HEK293T (cell line): ENCODE data around the gene TUG1.
A peak's percentile ranks its signal among the peaks of the same experiment; 100 is the strongest.

Source experiments
- CTCF ChIA-PET: fragments of 350-600 bp; formaldehyde crosslinking; extraction: SDS; loops from one replicate; lab custom pipeline; 2021; ENCODE audit warnings: antibody characterized with exemption, inconsistent platforms; lab: Yijun Ruan, JAX
- POLR2A ChIA-PET: fragments of 350-600 bp; formaldehyde crosslinking; extraction: SDS; loops from one replicate; lab custom pipeline; 2020; ENCODE audit warnings: antibody characterized with exemption, inconsistent platforms; lab: Yijun Ruan, JAX
- DNase-seq: peaks from one replicate; pipeline ENCODE4 v3.0.0; 2012; ENCODE audit warnings: mixed read lengths; ENCODE audit errors: extremely low spot score
- ARNT ChIP-seq: fragments of 450-650 bp; IDR thresholded peaks from 2 replicates; pipeline ENCODE4 v1.6.1; 2017; ENCODE audit warnings: mild to moderate bottlenecking
- BHLHE40 ChIP-seq: fragments of 450-650 bp; IDR thresholded peaks from 2 replicates; pipeline ENCODE4 v1.6.1; 2016; ENCODE audit warnings: mild to moderate bottlenecking, moderate library complexity, borderline replicate concordance
- CTBP1 ChIP-seq: fragments of 450-650 bp; IDR thresholded peaks from 2 replicates; pipeline ENCODE4 v1.6.1; 2016; ENCODE audit warnings: borderline replicate concordance
- ELF4 ChIP-seq: fragments of 450-650 bp; IDR thresholded peaks from 2 replicates; pipeline ENCODE4 v1.6.1; 2017; ENCODE audit warnings: antibody characterized with exemption
- FOXA1 ChIP-seq: fragments of 450-650 bp; IDR thresholded peaks from 2 replicates; pipeline ENCODE4 v1.6.1; 2016; ENCODE audit warnings: mild to moderate bottlenecking
- FOXK2 ChIP-seq: fragments of 450-650 bp; IDR thresholded peaks from 2 replicates; pipeline ENCODE4 v1.6.1; 2016; ENCODE audit warnings: mild to moderate bottlenecking
- FOXM1 ChIP-seq: fragments of 450-650 bp; IDR thresholded peaks from 2 replicates; pipeline ENCODE4 v1.6.1; 2017; ENCODE audit warnings: mild to moderate bottlenecking, borderline replicate concordance
- HDGF ChIP-seq: fragments of 450-650 bp; IDR thresholded peaks from 2 replicates; pipeline ENCODE4 v1.6.1; 2017; ENCODE audit warnings: antibody characterized with exemption, borderline replicate concordance
- L3MBTL2 ChIP-seq: fragments of 450-650 bp; conservative IDR thresholded peaks from 2 replicates; pipeline ENCODE4 v1.6.1; 2016; ENCODE audit warnings: mild to moderate bottlenecking
- LEF1 ChIP-seq: fragments of 450-650 bp; IDR thresholded peaks from 2 replicates; pipeline ENCODE4 v1.6.1; 2017; ENCODE audit warnings: mild to moderate bottlenecking, borderline replicate concordance
- NFRKB ChIP-seq: fragments of 450-650 bp; IDR thresholded peaks from 2 replicates; pipeline ENCODE4 v1.6.1; 2016; ENCODE audit warnings: mild to moderate bottlenecking, moderate library complexity
- SP1 ChIP-seq: fragments of 450-650 bp; IDR thresholded peaks from 2 replicates; pipeline ENCODE4 v1.6.1; 2017
- SUZ12 ChIP-seq: fragments of 450-650 bp; IDR thresholded peaks from 2 replicates; pipeline ENCODE4 v1.6.1; 2016; ENCODE audit warnings: mild to moderate bottlenecking
- TARDBP ChIP-seq: fragments of 450-650 bp; IDR thresholded peaks from 2 replicates; pipeline ENCODE4 v1.6.1; 2016
- ZNF384 ChIP-seq: fragments of 450-650 bp; IDR thresholded peaks from 2 replicates; pipeline ENCODE4 v1.6.1; 2016
- TF ChIP-seq, protein P1 (sequence below): fragments of 450-650 bp; IDR thresholded peaks from 2 replicates; pipeline ENCODE4 v1.6.1; 2016

The TUG1 gene

DNA sequence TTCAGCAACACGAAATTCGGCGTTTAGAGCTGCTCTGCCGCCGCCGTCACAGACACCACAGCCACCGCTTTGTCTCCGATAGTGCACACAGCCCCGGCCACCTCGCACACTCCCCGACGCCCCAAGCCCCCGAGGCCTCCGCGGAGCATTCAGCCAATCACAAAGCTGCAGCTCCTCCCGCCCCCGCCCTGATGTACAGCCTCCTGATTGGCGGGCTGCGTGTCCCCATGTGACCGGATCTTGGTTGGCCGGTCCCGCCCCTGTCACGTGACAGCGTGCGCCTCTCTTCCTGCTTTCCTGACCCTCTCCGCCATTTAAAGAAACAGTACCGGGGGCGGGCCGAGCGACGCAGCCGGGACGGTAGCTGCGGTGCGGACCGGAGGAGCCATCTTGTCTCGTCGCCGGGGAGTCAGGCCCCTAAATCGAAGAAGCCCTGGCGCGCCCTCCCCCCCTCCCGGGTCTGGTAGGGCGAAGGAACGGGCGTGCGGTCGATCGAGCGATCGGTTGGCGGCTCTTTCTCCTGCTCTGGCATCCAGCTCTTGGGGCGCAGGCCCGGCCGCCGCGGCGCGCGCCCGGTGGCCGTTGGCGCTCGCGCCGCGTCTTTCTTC lies at the start of gene TUG1:
Gene TUG1, plus strand, starts transcription at position 342 of the 608 bp plus-strand sequence.
- DNase-seq: peak; percentile 100
- CTCF ChIA-PET: interaction anchor here (1.7 kb wide), 1 partner anchor 114 kb away, joined by 6 read pairs; no protein-coding TSS in a partner anchor
- POLR2A ChIA-PET: interaction anchor here (0.9 to 3.4 kb wide), 27 partner anchors 10 to 377 kb away, joined by 3 to 47 read pairs (median 4); partner anchors contain the start of genes PATZ1, SELENOM and SMTN
- TF ChIP-seq, protein P1, sequence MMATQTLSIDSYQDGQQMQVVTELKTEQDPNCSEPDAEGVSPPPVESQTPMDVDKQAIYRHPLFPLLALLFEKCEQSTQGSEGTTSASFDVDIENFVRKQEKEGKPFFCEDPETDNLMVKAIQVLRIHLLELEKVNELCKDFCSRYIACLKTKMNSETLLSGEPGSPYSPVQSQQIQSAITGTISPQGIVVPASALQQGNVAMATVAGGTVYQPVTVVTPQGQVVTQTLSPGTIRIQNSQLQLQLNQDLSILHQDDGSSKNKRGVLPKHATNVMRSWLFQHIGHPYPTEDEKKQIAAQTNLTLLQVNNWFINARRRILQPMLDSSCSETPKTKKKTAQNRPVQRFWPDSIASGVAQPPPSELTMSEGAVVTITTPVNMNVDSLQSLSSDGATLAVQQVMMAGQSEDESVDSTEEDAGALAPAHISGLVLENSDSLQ: peak; percentile 94
- TF ChIP-seq ELF4 (peak; percentile 91), ZNF384 (no peak), FOXK2 (no peak), L3MBTL2 (peak; percentile 97)

DNA sequence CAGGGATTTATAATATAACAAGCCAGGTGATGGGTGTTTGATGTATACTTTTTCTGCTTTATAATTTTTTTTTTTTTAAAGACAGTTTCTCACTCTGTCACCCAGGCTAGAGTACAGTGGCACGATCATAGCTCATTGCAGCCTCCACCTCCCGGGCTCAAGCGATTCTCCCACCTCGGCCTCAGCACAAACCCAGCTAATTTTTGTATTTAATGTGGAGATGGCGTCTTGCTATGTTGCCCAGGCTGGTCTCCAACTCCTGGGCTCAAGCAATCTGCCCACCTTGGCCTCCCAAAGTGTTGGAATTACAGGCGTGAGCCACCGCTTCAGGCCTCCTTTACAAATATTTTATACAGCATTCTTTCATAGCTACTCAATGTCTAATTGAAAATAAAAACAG lies 49.1 kb upstream of the TUG1 start:
- no peak for DNase-seq
- POLR2A ChIA-PET: no interaction called here
- no peak for TF ChIP-seq FOXA1
- no peak for TF ChIP-seq FOXK2
- TF ChIP-seq BHLHE40: no peak
- CTCF ChIA-PET: interaction anchor here (0.6 to 1.6 kb wide), 10 partner anchors 10 to 377 kb away, joined by 3 to 9 read pairs (median 4); no protein-coding TSS in a partner anchor

DNA sequence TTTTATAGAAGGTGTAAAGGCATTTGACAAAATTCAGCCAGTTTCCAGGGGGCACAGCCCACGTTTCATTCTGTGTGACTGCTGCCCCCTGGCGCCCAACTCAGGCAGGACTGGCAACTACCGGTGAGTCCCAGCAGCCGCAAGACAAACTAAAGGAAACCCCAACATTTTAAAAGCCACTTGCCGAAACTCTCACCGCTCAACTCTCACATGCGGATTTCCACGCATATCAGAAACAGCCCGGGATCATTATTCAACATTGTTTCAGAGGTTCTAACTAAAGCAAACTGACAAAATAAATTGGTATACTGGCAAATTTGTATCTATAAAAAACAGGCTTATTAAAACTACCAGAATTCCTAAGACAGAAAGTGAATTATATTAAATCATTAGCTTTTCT lies 48.7 kb upstream of the TUG1 start:
- TF ChIP-seq TARDBP (no peak), ELF4 (no peak), SUZ12 (no peak), CTBP1 (no peak), NFRKB (no peak), ARNT (no peak), L3MBTL2 (no peak), ZNF384 (no peak; the same call in 1 of the 2 replicates), FOXM1 (no peak), BHLHE40 (no peak), LEF1 (no peak)
- TF ChIP-seq, protein P1: no peak
- DNase-seq: peak; percentile 85
- CTCF ChIA-PET: interaction anchor here (0.6 to 1.6 kb wide), 8 partner anchors 16 to 300 kb away, joined by 3 to 9 read pairs (median 4); no protein-coding TSS in a partner anchor
- POLR2A ChIA-PET: no interaction called here

DNA sequence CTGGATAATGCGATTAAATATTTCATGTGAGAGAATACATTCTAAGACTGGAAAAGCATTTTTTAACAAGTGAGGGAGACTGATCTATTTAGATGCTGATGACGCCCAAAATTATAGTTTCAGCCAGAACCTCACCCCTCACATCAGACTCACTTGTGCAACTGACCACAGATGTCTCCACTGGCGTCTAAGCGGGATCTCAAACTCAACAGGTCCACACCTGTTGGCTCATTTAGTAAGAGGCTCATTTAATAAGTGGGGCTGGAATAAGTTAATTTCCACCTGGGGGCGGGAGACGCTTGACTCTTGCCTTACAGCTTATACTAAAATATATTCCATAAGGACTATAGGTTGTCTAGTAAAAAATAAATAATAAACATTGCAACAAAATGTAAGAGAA lies 48.0 kb upstream of the TUG1 start:
- TF ChIP-seq SUZ12: no peak
- no peak for TF ChIP-seq BHLHE40
- no peak for TF ChIP-seq ELF4
- no peak for TF ChIP-seq NFRKB
- TF ChIP-seq LEF1: no peak
- TF ChIP-seq, protein P1: no peak
- no peak for TF ChIP-seq HDGF
- no peak for TF ChIP-seq FOXA1
- ChIA-PET POLR2A (no interaction called here), CTCF (interaction anchor here (0.6 kb wide), 1 partner anchor 158 kb away, joined by 3 read pairs; no protein-coding TSS in a partner anchor)
- no peak for DNase-seq

DNA sequence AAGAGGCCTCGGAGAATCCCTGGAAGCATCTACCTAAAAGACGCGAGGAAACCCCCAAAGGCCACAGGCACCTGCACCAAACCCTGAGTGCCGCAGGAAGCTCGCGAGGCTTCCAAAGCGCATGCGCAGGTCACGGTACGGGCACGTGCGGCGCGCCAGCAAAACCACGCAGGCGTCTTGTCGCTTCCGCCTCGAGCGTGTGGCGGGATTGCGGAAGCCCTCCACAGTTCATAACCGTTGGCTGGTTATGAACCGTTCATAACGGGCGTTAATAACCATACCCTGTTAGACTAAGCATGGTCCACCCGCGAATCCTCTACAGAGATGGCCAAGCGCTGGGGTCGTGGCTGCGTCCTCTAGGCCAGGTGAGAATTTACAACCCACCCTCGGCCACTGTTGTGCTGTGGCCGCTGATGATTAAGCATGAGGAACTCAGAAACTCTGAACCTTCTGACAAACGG lies 46.9 kb upstream of the TUG1 start:
- TF ChIP-seq NFRKB (no peak), L3MBTL2 (no peak), ZNF384 (no peak), ARNT (no peak), FOXA1 (no peak), ELF4 (no peak), FOXK2 (no peak), HDGF (no peak), SP1 (no peak), FOXM1 (no peak), SUZ12 (no peak), BHLHE40 (no peak), TARDBP (no peak), CTBP1 (no peak), LEF1 (no peak)
- TF ChIP-seq, protein P1: no peak
- ChIA-PET CTCF (no interaction called here), POLR2A (no interaction called here)
- no peak for DNase-seq

DNA sequence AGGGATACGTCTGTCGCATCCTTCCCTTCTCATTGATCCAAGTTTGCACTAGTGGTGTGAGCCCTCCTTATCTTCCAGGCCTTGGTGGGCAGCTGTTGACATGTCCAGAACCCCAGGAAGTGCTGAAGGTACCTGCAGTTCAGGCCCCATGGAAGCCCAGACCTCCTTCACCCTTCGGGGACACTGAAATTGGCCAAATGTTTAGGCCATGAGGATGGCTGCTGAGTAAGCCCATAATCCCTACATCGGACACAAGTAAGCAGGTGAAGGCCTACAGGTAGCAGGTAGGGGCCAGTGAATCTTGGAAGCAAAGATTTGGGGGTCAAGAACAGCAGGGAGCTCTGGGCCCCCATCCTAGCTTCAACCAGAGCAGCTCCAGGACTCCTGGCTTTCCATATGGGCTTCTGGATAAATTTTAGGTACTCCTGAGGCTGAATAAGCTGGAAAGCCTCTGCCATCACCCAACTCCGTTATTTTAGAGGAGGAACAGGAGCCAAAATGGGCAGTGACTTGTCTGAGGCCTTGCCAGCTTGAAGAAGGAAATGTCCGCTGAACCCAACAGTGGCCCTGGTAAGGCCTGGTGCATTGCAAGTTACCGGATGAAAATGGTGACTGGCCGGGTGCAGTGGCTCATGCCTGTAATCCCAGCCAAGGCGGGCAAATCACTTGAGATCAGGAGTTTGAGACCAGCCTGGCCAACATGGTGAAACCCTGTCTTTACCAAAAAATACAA lies 45.7 kb upstream of the TUG1 start:
- ChIA-PET POLR2A (no interaction called here), CTCF (interaction anchor here (0.6 kb wide), 1 partner anchor 185 kb away, joined by 5 read pairs; no protein-coding TSS in a partner anchor)
- TF ChIP-seq LEF1 (no peak), FOXA1 (no peak), HDGF (no peak), CTBP1 (no peak), FOXK2 (no peak), ZNF384 (no peak), ELF4 (no peak), ARNT (no peak), L3MBTL2 (no peak), BHLHE40 (no peak), SUZ12 (no peak), TARDBP (no peak), FOXM1 (no peak)
- TF ChIP-seq, protein P1: no peak
- no peak for DNase-seq
